Left hindlimb (tissue), 1 donor: Measurements from ENCODE around the gene SLC46A2.

Experiments used
- DNase-seq: peaks from one replicate; pipeline ENCODE4 v3.0.0-alpha.2; 2018

The SLC46A2 gene, protein sequence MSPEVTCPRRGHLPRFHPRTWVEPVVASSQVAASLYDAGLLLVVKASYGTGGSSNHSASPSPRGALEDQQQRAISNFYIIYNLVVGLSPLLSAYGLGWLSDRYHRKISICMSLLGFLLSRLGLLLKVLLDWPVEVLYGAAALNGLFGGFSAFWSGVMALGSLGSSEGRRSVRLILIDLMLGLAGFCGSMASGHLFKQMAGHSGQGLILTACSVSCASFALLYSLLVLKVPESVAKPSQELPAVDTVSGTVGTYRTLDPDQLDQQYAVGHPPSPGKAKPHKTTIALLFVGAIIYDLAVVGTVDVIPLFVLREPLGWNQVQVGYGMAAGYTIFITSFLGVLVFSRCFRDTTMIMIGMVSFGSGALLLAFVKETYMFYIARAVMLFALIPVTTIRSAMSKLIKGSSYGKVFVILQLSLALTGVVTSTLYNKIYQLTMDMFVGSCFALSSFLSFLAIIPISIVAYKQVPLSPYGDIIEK

DNA sequence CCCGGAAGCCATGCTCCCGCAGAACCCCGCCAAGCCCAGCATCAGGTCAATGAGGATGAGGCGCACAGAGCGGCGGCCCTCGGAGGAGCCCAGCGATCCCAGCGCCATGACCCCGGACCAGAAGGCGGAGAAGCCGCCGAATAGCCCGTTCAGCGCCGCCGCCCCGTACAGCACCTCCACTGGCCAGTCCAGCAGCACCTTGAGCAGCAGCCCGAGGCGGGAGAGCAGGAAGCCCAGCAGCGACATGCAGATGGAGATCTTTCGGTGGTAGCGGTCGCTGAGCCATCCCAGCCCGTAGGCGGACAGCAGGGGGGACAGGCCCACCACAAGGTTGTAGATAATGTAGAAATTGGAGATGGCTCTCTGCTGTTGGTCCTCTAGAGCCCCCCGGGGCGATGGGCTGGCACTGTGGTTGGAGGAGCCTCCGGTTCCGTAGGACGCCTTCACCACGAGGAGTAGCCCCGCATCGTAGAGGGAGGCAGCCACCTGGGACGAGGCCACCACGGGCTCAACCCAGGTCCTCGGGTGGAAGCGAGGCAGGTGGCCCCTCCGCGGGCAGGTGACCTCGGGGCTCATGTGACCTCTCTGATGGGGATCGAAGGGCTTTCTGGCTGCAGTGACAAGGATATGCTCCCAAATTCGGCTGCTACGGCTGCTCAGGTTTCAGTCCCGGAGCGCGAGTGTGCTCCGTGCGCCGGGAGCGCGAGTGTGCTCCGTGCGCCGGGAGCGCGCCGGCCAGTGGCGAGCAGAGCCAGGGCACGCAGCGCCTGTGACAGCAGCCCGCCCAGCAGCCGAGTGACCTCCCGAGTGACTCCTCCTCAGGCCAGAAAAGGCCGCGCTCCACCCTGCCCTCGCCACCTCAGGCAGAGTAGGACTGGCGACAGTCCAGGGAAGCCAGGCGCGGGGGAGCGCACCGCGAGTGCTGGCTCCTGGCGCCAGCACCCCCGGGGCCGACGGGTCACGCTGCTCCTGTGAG is at the start of gene SLC46A2:
TSS of gene SLC46A2 (minus strand) at position 771 of the 976 bp plus-strand sequence. CDS start at position 576, 195 bp downstream.
- DNase-seq = no peak

DNA sequence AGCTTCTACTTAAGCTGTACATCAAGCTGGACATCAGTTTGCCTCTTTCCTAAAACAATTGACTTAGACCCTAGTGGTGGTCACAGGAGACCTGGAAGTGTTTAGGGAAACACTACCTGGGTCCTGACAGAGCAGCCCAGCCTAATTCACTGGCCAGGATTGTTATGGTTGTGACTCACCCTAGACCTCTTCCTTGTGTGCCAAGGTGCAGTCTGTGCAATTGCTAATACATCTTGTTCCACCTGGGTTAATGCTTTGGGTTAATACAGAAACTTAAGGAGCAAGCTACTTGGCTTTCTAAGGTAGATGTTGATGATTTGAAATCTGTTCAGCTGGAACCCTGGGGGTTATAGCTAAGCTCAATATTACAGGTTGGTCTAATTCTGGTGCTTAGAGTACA is 48.7 kb upstream of the SLC46A2 start:
- DNase-seq = no peak

DNA sequence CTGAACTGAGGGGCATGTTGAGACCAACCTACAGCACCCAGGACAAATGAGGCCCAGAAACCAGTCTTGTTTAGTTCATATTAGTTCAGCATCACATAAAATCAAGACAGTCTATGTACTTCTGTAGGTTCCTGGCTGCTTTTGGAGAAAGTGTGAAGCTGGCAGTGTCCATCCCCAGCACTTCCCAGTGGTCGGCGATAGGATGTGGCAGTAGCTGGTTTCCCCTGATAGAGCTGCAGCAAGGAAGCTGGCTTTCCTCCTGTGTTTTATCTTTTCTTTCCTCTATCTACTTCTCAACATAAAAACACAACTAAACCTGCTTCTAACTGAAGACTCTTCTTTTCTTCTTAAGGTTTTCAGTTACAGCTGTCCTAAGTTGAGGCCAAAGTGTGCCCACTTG is 43.0 kb upstream of the SLC46A2 start:
- no peak for DNase-seq

DNA sequence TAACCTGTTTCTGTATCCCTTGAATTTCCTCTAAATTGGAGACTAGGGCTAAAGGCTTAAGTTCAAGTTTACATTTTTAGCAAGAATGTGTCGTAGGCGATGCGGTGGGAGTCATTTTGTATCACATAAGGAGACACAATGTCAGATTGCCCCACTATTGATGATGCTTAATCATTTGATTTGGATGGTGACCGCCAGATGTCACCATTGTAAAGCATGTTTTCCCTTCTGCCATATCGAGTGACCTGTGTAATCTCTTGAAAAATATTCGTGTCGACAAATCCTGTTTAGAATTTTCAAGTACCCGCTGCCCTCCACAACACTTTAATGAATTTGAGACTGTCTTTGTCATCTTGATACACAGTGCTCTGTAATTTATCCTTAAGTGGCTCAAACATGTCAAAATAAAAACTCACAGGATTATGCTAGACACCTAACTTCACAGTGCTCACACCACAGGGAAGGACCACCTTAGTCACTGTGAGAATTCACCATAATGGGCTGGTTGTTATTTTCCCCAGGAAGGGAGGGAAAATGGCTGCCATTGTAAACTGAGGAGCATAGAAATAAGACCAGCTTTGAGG is 34.5 kb upstream of the SLC46A2 start:
- DNase-seq = no peak

DNA sequence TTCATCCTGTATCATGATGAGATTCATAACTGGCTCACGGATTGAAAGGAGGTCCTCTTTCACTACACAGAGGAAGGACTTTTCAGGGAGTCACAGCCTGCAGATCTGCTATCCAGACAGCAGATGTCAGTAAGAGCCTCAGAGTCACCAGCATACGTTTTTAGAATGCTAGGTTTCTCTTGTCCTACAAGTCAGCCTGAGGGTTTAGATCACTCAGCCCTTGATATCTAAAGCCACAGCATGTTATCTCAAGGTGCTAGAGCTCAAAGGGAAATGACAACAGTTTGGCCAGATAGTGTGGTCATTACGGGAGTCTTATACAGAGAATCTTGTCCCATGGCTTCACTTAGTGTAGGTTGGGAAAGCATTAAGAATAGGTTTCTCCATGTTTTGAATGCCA is 30.9 kb upstream of the SLC46A2 start:
- DNase-seq = no peak

DNA sequence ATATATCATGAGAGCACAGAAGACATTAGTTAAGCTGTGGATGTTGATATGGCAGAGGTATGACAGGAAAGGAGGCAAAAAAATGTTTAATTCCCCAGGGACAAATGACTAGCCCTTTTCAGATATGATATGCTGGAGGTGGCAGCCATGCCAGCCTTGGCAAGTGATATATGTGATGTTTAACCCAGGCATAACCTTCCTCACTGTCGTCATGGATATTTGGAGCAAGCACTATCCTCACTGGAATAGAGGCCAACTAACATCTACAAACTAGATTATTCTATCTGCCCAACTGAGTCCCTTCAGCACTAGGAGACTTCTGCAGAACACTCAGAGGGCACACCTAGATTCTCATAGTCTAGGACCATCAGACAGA is 27.3 kb upstream of the SLC46A2 start:
- DNase-seq = no peak

DNA sequence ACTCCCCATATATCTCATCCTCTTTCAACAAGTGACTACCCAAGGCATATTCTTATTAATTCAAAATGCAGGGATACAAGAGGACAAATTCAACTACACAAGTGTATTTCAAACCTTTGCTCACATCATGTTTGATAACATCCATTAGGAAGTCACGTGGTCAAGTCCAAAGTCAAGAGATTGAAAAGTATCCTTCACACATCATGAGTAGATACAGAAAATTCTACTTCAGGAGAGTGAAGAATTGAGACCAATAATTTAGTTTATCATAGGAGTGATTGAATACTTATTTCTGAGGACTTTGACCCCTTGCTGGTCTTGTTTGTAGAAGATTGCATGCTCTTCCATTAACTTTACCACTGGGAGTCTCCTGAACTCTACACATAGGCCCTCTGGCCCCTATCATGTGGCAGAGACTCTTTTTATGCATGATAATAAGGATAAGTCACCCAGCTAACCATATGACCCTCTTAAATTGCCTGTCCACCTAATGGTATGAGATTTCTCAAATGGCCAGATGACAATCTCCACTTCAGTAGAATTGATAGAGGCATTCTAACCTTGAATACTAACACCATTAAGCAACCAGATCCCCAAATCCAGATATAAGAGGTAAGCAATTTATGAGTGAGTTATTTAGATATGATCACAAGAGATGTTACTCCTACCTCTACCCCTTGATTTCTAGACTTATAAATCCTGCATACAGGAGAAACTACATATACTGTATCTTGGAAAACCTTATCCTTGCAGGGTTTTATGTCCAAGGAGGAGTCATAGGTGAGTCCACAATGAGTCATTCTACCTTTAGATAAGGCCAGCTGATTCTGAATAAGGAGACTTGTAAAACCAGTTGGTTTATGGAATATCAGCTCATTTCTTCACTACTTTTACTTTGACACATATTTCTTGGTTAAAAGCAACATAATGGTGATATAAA is 26.6 kb upstream of the SLC46A2 start:
- no peak for DNase-seq

DNA sequence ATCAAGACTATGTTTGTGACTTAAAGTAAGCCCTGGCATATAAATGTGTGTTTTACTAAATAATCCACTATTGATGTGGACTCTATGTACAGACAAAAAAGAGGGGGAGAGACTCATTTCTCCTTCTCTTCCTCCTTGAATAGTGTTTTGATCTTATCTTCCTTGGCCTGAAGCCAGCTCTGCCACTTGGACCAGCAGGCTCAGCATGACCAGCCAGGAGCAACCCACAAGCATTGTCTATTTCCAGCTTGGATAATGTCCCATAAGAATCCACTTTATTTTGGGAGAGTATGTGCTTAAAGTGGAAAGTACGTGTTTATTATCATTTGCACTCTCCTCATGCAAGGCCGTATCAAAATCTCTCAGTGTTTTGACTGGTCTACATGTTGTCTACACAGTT is 23.8 kb upstream of the SLC46A2 start:
- no peak for DNase-seq

DNA sequence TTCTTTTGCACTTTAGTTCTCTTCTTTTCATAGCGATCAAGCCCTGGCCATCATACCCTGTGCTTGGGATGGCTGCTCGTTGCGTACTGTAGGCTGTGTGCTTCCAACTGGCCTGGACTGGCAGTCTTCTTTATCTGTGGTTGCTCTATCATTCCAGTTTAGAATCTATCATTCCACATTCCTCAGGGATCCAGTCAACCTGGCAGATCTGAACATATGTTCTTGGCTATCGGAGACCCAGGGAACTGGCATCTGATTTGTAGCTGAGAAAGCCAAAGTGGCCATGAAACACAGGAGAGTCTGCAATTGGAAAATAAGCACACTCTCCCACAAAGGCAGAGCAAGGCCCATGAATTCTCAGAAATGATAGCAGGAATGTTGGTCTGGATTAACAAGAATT is 22.6 kb upstream of the SLC46A2 start:
- DNase-seq = no peak

DNA sequence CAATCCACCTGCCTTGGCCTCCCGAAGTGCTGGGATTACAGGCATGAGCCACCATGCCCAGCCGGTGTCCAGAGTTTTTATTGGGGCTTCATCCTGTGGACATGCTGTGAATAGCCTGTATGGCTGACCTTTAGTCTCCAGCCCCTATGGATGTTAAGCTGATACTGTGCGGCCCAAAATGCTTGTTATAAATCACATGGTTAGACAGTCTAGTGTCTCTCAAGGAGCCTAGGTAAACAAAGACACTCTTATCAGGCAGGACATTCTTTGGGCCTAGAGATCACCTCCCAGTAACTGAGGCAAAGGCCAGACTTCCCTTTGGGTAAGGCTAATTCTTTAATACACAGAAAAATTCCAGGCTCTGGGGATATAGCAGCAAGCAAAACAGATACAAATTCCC is 22.0 kb upstream of the SLC46A2 start:
- no peak for DNase-seq

DNA sequence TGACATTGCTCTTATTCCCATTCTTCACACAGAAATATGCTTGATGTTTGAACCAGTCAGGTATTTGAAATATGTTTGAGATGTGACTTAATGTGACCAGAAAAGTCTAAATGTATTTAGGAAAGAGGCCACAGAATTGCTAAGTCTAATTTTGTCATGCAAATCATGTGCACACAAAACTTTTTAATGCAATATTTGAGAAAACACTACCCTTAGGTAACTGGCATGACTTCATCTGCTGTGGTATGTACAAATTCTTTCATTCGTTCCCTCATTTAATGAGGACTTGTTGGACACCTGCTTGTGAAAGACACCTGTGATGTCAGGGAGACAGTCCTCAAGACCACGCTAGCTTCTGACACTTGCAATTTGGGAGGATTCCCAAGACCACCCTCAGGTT is 21.1 kb upstream of the SLC46A2 start:
- no peak for DNase-seq

DNA sequence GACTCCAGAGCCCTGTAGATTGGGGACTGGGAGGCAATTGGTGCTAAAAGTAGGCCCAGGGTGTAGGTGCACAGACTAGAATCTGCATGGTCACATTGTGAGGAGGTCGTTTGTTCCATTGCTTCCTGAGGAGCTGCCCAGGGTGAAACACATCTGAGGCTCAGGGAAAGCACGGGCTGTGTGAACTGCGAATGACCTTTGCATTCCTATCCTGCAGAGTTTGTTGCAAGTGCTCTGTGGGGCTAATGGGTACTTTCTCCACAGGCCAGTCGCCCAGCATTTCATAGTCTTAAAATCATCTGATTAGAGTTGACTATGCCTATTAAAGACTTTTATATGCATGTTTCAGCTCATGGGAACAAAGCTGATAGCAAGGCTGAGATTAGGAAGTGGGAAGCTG is 14.4 kb upstream of the SLC46A2 start:
- DNase-seq = no peak

DNA sequence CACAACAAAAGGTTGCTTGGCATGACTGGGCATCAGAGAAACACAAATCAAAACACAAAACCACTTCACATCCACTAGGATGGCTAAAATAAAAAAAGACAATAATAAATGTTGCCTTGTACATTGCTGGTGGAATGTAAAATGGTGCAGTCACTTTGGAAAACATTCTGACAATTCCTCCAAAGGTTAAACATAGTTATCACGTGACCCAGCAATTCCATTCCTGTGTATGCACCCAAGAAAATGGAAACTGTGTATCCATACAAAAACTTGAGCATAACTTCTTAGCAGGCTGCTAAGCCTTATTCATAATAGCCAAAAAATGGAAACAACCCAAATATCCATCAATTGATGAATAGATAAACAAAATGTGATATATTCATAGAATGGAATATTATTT is 10.2 kb upstream of the SLC46A2 start:
- no peak for DNase-seq

DNA sequence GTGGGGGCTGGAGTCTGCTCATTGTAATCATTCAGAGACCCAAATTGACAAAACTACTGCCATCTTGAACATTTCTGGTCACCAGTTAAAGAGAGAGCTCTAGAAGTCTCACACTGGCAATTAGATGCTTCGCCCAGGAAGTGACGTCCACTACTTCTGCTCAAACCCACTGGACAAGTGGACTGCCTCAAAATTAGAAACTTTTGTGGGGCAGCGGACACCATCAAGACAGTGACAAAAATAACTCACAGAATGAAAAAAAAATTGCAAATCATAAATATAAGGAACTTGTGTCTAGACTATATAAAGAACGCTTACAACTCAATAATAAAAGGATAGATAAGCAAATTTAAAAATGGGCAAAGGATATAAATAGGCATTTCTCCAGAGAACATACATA is 9.8 kb upstream of the SLC46A2 start:
- no peak for DNase-seq

DNA sequence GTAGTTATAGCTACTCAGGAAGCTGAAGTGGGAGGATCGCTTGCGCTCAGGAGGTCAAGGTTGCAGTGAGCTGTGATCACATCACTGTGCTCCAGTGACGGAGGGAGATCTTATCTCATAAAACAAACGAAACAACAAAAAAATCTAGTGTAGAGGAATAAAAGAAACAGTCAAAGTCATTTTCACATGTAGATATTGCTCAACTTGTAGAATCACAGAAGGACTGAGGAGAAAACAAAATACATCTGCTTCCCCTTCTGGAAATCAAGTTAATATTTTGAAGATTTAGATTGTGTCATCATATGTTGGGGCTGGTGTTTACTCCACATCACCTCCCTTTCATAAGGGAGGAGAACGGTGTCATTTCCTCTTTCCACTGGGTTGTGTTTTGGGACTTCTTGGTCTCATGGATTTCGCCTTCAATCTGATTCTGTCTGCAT is 8.2 kb upstream of the SLC46A2 start:
- no peak for DNase-seq

DNA sequence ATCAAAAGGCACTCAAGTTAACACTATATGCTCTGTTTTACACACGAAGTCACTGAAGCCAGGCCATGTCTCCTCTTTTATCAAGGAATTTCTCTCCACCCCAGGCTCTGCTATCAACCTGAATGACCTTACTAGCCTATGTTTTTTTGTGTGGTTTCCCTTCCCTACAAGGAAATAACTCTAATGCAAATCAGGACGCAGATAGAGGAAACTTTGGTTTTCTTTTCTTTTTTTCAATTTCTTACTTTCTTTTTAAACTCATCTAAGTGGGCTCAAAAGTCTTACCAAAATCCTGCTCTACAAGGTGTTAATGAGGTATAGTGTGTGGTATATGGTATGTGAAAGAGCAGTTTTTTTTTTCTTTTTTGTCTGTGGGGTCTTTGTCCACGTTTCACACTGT is 5.5 kb upstream of the SLC46A2 start:
- no peak for DNase-seq

DNA sequence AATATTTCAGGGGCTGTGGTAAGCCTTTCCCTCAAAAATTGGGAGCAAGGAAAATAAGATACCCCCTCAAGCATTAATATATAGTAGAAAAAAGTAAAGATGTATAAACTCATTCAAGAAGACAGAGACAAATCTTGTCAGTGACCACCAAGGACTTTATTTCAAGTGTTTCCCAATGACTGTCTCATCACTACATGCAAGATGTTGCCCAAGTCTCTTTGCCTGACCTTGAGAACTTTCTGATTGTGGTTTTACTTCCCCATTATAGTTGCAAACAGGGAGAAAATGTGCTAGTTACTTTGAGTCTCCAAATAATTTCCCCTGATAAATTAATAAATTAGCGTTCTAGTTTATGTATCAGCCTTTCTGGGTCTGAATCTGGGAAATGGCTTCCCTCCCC is 4.0 kb upstream of the SLC46A2 start:
- no peak for DNase-seq

DNA sequence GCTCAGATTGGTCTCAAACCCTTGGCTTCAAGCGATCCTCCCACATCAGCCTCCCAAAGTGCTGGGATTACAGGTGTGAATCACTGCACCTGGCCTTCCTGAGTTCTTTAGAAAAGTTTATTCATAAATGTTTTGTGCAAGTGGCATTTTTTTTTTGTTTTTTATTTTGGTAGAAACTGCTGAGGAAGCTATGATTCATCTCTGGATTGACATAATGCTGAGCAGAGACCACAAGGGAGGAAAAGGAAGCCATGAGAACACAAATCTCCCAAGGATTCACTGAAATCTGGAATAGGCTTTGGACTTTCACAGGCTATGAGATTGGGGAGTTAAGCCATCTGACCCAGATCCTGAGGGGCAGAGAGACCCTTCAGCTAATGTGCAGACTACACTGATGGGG is 3.4 kb upstream of the SLC46A2 start:
- no peak for DNase-seq

DNA sequence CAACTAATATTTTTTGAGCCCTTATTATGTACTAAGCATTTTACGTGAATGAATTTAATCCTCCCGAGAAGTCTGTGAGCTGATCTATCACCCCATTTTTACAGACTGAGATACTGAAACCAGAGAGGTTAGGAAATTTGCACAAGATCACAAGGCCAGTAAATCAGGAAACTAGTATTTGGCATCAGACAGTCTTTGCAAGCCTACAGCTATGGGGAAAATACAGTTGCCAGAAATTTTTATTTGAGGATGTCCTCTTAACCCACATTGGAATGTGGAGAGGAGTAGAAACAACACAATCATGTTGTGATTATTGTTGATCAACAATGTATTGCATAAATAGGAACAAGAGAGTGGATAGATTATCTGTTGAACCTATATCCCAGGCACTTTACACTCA is 2.3 kb upstream of the SLC46A2 start:
- no peak for DNase-seq

DNA sequence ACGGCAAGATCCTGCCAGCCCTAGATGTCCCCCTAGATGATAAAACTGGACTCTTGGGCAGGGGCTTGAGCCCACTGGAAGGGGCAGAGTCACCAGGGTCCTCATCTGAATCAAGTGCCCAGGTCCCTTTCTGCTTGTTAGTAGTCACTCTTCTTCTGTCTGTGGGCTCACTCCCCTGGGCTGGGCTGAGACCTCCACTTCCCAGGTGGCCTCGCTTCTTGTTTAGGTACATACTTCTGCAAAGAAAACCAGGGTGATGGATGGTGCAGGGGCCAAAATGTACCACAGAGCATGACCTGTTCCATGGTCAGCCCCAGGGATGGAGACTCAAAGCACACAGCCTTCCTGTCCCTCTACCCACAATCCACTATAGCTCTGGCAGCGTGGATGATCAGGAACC is 845 bp upstream of the SLC46A2 start:
- DNase-seq = no peak

DNA sequence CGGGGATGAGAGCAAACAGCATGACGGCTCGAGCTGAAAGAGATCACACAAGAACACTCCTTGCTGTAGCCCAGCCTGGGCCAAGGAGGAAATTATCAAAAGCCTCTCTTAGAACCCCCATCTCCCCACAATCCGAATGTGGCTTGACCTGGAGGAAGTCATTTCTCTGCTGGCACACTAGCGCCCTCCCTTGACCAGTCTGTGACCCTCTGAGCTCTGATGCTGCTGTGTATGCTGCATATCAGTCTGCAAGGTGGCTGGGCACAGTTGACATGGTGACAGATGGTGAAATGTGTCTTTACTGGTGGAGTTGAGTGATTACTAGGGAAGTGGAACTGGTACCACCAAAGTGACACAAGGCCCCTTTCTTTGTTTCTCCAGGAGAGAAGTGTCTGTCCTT is 3.3 kb downstream of the SLC46A2 start:
- DNase-seq = no peak

DNA sequence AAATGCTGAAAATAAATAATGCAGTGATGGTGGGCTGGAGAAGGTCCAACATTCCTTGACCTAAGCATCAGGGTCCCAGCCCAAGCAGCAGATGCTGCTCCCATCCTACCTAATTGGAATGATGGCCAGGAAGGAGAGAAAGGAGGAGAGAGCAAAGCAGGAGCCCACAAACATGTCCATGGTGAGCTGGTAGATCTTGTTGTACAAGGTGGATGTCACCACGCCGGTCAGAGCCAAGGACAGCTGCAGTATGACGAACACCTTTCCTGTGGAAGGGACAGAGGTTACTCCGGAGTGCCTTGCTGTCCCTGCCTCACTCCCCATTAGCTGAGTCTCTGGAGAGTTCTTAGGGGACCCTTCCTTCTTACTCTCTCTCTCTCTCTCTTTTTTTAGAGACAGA is 4.3 kb downstream of the SLC46A2 start:
- no peak for DNase-seq
